H1 (cell line): ENCODE data around the gene PHC2.

Source experiments
- CTCF ChIP-seq, 3 experiments: IDR thresholded peaks; 1 replicate in 2 of 3; 2 replicates in 1 of 3; pipeline versions ENCODE4 v1.5.1 to v1.6.1; 2011; ENCODE audit warnings: low read length in 3 of 3, mild to moderate bottlenecking in 3 of 3, inconsistent platforms in 2 of 3, low read depth in 1 of 3, moderate library complexity in 1 of 3; ENCODE audit not compliant: insufficient read depth in 1 of 3; ENCODE audit errors: control extremely low read depth in 1 of 3
- EP300 ChIP-seq, 2 experiments: IDR thresholded peaks; 1 replicate in 1 of 2; 2 replicates in 1 of 2; pipeline ENCODE4 v1.6.1; 2011 to 2012; ENCODE audit warnings: low read depth in 2 of 2, low read length in 2 of 2, mild to moderate bottlenecking in 2 of 2, borderline replicate concordance in 1 of 2, inconsistent platforms in 1 of 2, moderate library complexity in 1 of 2
- GABPA ChIP-seq: IDR thresholded peaks from 2 replicates; pipeline ENCODE4 v1.6.1; 2011; ENCODE audit warnings: mild to moderate bottlenecking, low read length, moderate library complexity, borderline replicate concordance; ENCODE audit not compliant: insufficient read depth
- GTF2F1 ChIP-seq: IDR thresholded peaks from 2 replicates; pipeline ENCODE4 v1.6.1; 2012; ENCODE audit warnings: low read depth, low read length, improper control_type of control experiment, borderline replicate concordance
- KDM1A ChIP-seq: fragments of 200-600, 300-600 bp; sonication (generic); IDR thresholded peaks from 2 replicates; pipeline ENCODE4 v1.7.1; 2016; ENCODE audit warnings: mild to moderate bottlenecking, low read length, borderline replicate concordance
- PHF8 ChIP-seq: fragments of 200-600 bp; sonication (generic); conservative IDR thresholded peaks from 2 replicates; pipeline ENCODE4 v1.7.1; 2012; ENCODE audit warnings: low read depth, mild to moderate bottlenecking, inconsistent platforms, low read length, moderate library complexity
- POLR2AphosphoS5 ChIP-seq: IDR thresholded peaks from 2 replicates; pipeline ENCODE4 v1.6.1; 2011; ENCODE audit warnings: low read depth, low read length
- RAD21 ChIP-seq, 2 experiments: IDR thresholded peaks in 1 of 2; conservative IDR thresholded peaks in 1 of 2; 2 replicates each; pipeline ENCODE4 v1.6.1; 2011; ENCODE audit warnings: low read depth in 2 of 2, low read length in 2 of 2, improper control_type of control experiment in 1 of 2, inconsistent platforms in 1 of 2, mild to moderate bottlenecking in 1 of 2, moderate library complexity in 1 of 2
- SP1 ChIP-seq: IDR thresholded peaks from 2 replicates; pipeline ENCODE4 v1.6.1; 2011; ENCODE audit warnings: low read depth, low read length
- SRF ChIP-seq: IDR thresholded peaks from 2 replicates; pipeline ENCODE4 v1.6.1; 2011; ENCODE audit warnings: mild to moderate bottlenecking, low read depth, low read length, moderate library complexity
- TAF1 ChIP-seq: IDR thresholded peaks from 2 replicates; pipeline ENCODE4 v1.6.1; 2011; ENCODE audit warnings: mild to moderate bottlenecking, low read depth, low read length
- TCF12 ChIP-seq: IDR thresholded peaks from 2 replicates; pipeline ENCODE4 v1.6.1; 2011; ENCODE audit warnings: low read depth, mild to moderate bottlenecking, low read length

- no peak for TF ChIP-seq CTCF (IDR thresholded peaks at IDR 0.05; ENCODE audit: control extremely low read depth in 1 of 3, insufficient read depth in 1 of 3, low read depth in 1 of 3, low read length in 3 of 3)
- TF ChIP-seq TCF12, result no peak
- no peak for TF ChIP-seq GABPA
- no peak for TF ChIP-seq SP1
- TF ChIP-seq TAF1, result no peak
- TF ChIP-seq EP300 (IDR thresholded peaks at IDR 0.05; ENCODE audit: borderline replicate concordance in 1 of 2, low read depth in 2 of 2, low read length in 2 of 2), result no peak
- no peak for TF ChIP-seq RAD21 (IDR thresholded peaks at IDR 0.05 in 1 of 2, conservative IDR thresholded peaks at IDR 0.05 in 1 of 2; ENCODE audit: low read depth in 2 of 2, low read length in 2 of 2)
- no peak for TF ChIP-seq KDM1A
- no peak for TF ChIP-seq PHF8
- TF ChIP-seq POLR2AphosphoS5, result no peak
- no peak for TF ChIP-seq GTF2F1
- no peak for TF ChIP-seq SRF
Observed at GRCh38 chr1:33429332-33429731, 1.6 kb downstream of the PHC2 start.
